HepG2 (cell line): Measurements from ENCODE around the gene AUTS2. TPM values are rescaled to one million over a fixed set of nuclear protein-coding genes. Genes with fewer than 3 reads are reported as not detected.

Source experiments
- ATAC-seq: fragments of 200-7000 bp; cut with Tn5 transposase; 3 replicates; pipeline ENCODE4 v1.9.1; 2020; ENCODE audit warnings: mild to moderate bottlenecking, moderate library complexity
- BruUV-seq: library from RNA; stranded (reverse); fragments of 400-500 nt; replicated peaks from 2 replicates; lab custom pipeline; 2021; lab: Mats Ljungman, UMichigan
- CTCF ChIA-PET: fragments of 300-600 bp; formaldehyde crosslinking; extraction: SDS; loops from one replicate; lab custom pipeline; 2021; ENCODE audit warnings: low total read pairs, inconsistent platforms, low intra/inter-chr PET ratio; lab: Yijun Ruan, JAX
- POLR2A ChIA-PET: fragments of 350-600 bp; sonication (Branson Sonifier 250); formaldehyde crosslinking; loops from one replicate; lab custom pipeline; 2020; ENCODE audit warnings: antibody characterized with exemption, inconsistent platforms; lab: Yijun Ruan, JAX
- DNase-seq: peaks from one replicate; pipeline ENCODE4 v3.0.0-alpha.2; 2015; ENCODE audit warnings: low spot score
- FAIRE-seq: peaks from 3 replicates; lab custom pipeline; 2011; peaks lifted over from hg19 to GRCh38; lab: Jason Lieb, UNC
- H2AFZ ChIP-seq: one replicate; pipeline ENCODE4 v1.6.1; 2011; ENCODE audit warnings: low read length, inconsistent platforms
- H3K27ac ChIP-seq: fragments of 300-600 bp; 3 replicates; pipeline ENCODE4 v1.8.0; 2011; ENCODE audit warnings: mixed run types, mild to moderate bottlenecking, mixed read lengths, low read length, inconsistent platforms; ENCODE audit not compliant: insufficient read depth; ENCODE audit errors: extremely low read length
- H3K27me3 ChIP-seq, 2 experiments: fragments of 200-600 bp in 1 of 2; 2 replicates in 1 of 2; 3 replicates in 1 of 2; pipeline versions ENCODE4 v1.6.0 to v1.8.0; 2011; ENCODE audit warnings: low read length in 2 of 2, mild to moderate bottlenecking in 2 of 2, moderate library complexity in 2 of 2, inconsistent platforms in 1 of 2; ENCODE audit not compliant: insufficient read depth in 2 of 2, control insufficient read depth in 1 of 2
- H3K36me3 ChIP-seq, 2 experiments: fragments of 200-600 bp in 1 of 2; replicated peaks in 1 of 2; 2 replicates in 1 of 2; 3 replicates in 1 of 2; pipeline versions ENCODE4 v1.5.1 to v1.8.0; 2011; ENCODE audit warnings: low read length in 2 of 2, inconsistent platforms in 1 of 2; ENCODE audit not compliant: insufficient read depth in 2 of 2, control insufficient read depth in 1 of 2
- H3K4me1 ChIP-seq: 2 replicates; pipeline ENCODE4 v1.5.1; 2012; ENCODE audit warnings: low read length, inconsistent platforms; ENCODE audit not compliant: insufficient read depth
- H3K4me2 ChIP-seq: 2 replicates; pipeline ENCODE4 v1.6.0; 2011; ENCODE audit warnings: low read depth, low read length, inconsistent platforms
- H3K4me3 ChIP-seq, 3 experiments: fragments of 200-600 bp in 1 of 3; sonication (generic), shearing (Covaris generic) in 1 of 3; replicated peaks in 1 of 3; 2 replicates each; pipeline ENCODE4 v1.5.1; 2011 to 2016; ENCODE audit warnings: low read length in 3 of 3, inconsistent platforms in 2 of 3, low read depth in 2 of 3, mild to moderate bottlenecking in 2 of 3, control low read depth in 1 of 3, mixed read lengths in 1 of 3; ENCODE audit not compliant: insufficient read depth in 1 of 3
- H3K79me2 ChIP-seq: one replicate; pipeline ENCODE4 v1.6.1; 2011; ENCODE audit warnings: low read length, inconsistent platforms; ENCODE audit not compliant: insufficient read depth
- H3K9ac ChIP-seq: 2 replicates; pipeline ENCODE4 v1.6.0; 2011; ENCODE audit warnings: mild to moderate bottlenecking, low read depth, low read length, inconsistent platforms; ENCODE audit not compliant: insufficient read depth
- H3K9me3 ChIP-seq: 2 replicates; pipeline ENCODE4 v1.5.1; 2012; ENCODE audit warnings: mild to moderate bottlenecking, low read length
- H4K20me1 ChIP-seq: 2 replicates; pipeline ENCODE4 v1.6.0; 2011; ENCODE audit warnings: inconsistent platforms, mild to moderate bottlenecking, low read length, moderate library complexity; ENCODE audit not compliant: insufficient read depth
- NR0B2 ChIP-seq: sonication (generic); formaldehyde crosslinking; IDR thresholded peaks from 2 replicates; pipeline ENCODE4 v1.4.0; 2020; ENCODE audit warnings: mild to moderate bottlenecking, missing genetic modification reagents
- PHF20 ChIP-seq: sonication (generic); formaldehyde crosslinking; IDR thresholded peaks from 2 replicates; pipeline ENCODE4 v1.5.0; 2020; ENCODE audit warnings: mild to moderate bottlenecking, missing genetic modification reagents
- REPIN1 ChIP-seq: sonication (generic); formaldehyde crosslinking; IDR thresholded peaks from 2 replicates; pipeline ENCODE4 v1.8.0; 2022; ENCODE audit warnings: missing genetic modification reagents, low read depth, mild to moderate bottlenecking, borderline replicate concordance
- RNF219 ChIP-seq: sonication (generic); formaldehyde crosslinking; IDR thresholded peaks from 2 replicates; pipeline ENCODE4 v1.5.0; 2020; ENCODE audit warnings: mild to moderate bottlenecking, missing genetic modification reagents
- TBX3 ChIP-seq: fragments of 450-650 bp; IDR thresholded peaks from 2 replicates; pipeline ENCODE4 v1.6.1; 2017; ENCODE audit warnings: antibody characterized with exemption, mild to moderate bottlenecking, inconsistent platforms, borderline replicate concordance
- ZNF205 ChIP-seq: IDR thresholded peaks from 2 replicates; pipeline ENCODE4 v1.6.1; 2018; ENCODE audit warnings: missing biosample characterization, missing genetic modification reagents
- ZNF329 ChIP-seq: sonication (generic); formaldehyde crosslinking; IDR thresholded peaks from 2 replicates; pipeline ENCODE4 v1.9.0; 2021; ENCODE audit warnings: low read depth, mild to moderate bottlenecking, missing genetic modification reagents
- ZNF331 ChIP-seq: sonication (generic); formaldehyde crosslinking; IDR thresholded peaks from 2 replicates; pipeline ENCODE4 v1.4.0; 2020; ENCODE audit warnings: missing genetic modification reagents
- ZNF777 ChIP-seq: sonication (generic); formaldehyde crosslinking; IDR thresholded peaks from 2 replicates; pipeline ENCODE4 v1.4.0; 2020; ENCODE audit warnings: missing genetic modification reagents
- WGBS: methylation state at CpG from one replicate; pipeline ENCODE4 v1.1.6; 2017; ENCODE audit warnings: low lambda C conversion rate; 5-methylcytosine and 5-hydroxymethylcytosine counted together
- in situ Hi-C: cut with HindIII; loops from 2 replicates; pipeline ENCODE4 v1.10.0; 2017; ENCODE audit warnings: low pct_unique_long_range_greater_than_20kb; ENCODE audit not compliant: extremely low pct_ligation_motif_present
- intact Hi-C: fragments of 100-400 bp; cut with micrococcal nuclease; formaldehyde crosslinking; loops from one replicate; pipeline ENCODE4 v1.10.0; 2022; ENCODE audit not compliant: unreplicated experiment
- polyA plus RNA-seq, 8 experiments: library from polyadenylated mRNA; depleted of rRNA in 3 of 8; stranded (reverse) in 7 of 8; unstranded in 1 of 8; fragments of >200 nt; fragmentation: Illumina TruSeq in 4 of 8; extraction: Trizol in 4 of 8; gene quantifications; 2 replicates each; pipeline versions ENCODE4 v1.2.1 to v1.2.3, GENCODE V29; 2011 to 2016; ENCODE audit warnings: low read depth in 4 of 8, missing spikeins in 1 of 8, mixed read lengths in 1 of 8; ENCODE audit not compliant: insufficient read depth in 1 of 8
- total RNA-seq, 5 experiments: library from RNA; depleted of rRNA; stranded (reverse); fragments of >200 nt; fragmentation: Illumina TruSeq; extraction: Trizol; gene quantifications; 2 replicates each; pipeline ENCODE4 v1.2.3, GENCODE V29; 2016; ENCODE audit warnings: low read depth in 1 of 5

Gene AUTS2
- total and polyA plus RNA-seq, 2 of the 13 experiments (the other 11 are each of a cell fraction or from before 2014, with no cell fraction given) = 0.38 TPM; not detected in 1

- 73% methylated on average over 9 of the region's 10 CpGs for WGBS
- no peaks in the 10 kb centered on the region for H4K20me1 ChIP-seq
- ChIA-PET CTCF (no interaction called here), POLR2A (no interaction called here)
- in situ Hi-C loops = no loop called here
- intact Hi-C loops = no loop called here
- H3K79me2 ChIP-seq = no peaks in the 10 kb centered on the region
- no peak overlapping the region for H3K9ac ChIP-seq
- no peaks in the 10 kb centered on the region for H3K4me1 ChIP-seq
- ATAC-seq (no peak), DNase-seq (no peak)
- no TSS peak for BruUV-seq
- no peak overlapping the region for H3K27ac ChIP-seq
- TF ChIP-seq ZNF329 = no peak
- TF ChIP-seq ZNF205 (CRISPR knock-in tag) = no peak
- no peak for TF ChIP-seq ZNF331 (CRISPR knock-in tag)
- no peak for TF ChIP-seq ZNF777 (CRISPR knock-in tag)
- TF ChIP-seq TBX3 = no peak
- TF ChIP-seq, all 625 proteins: peak for 0
- H3K4me3 ChIP-seq = no peak overlapping the region
- no peak overlapping the region for H3K4me2 ChIP-seq
- H3K9me3 ChIP-seq = peaks cover 9% of the 10 kb centered on the region; the same call in 1 of the 2 replicates
- FAIRE-seq = no peak
- H2AFZ ChIP-seq = no peak overlapping the region
- no peaks in the 10 kb centered on the region for H3K36me3 ChIP-seq
- no peaks in the 10 kb centered on the region; a peak in 1 of 5 replicates for H3K27me3 ChIP-seq
These were observed 1047.6 kb downstream of the AUTS2 start for GRCh38 chr7:70645876-70646351.

GRCh38 chr7:70646536-70647248 lies 1048.4 kb downstream of the AUTS2 start:
- CTCF ChIA-PET = no interaction called here
- 49% methylated on average over 6 of the region's 14 CpGs for WGBS

More at GRCh38 chr7:70646536-70647248, 1048.4 kb downstream of the AUTS2 start:
- Histone ChIP-seq H3K9ac (no peak overlapping the region), H3K4me1 (no peaks in the 10 kb centered on the region), H3K79me2 (no peaks in the 10 kb centered on the region), H3K4me2 (no peak overlapping the region), H3K27me3 (no peaks in the 10 kb centered on the region; a peak in 1 of 5 replicates), H2AFZ (no peak overlapping the region), H3K9me3 (peaks cover 9% of the 10 kb centered on the region; the same call in 1 of the 2 replicates), H3K27ac (no peak overlapping the region), H3K4me3 (no peak overlapping the region), H3K36me3 (no peaks in the 10 kb centered on the region), H4K20me1 (no peaks in the 10 kb centered on the region)
- BruUV-seq = no TSS peak
- in situ Hi-C loops (no loop called here), intact Hi-C loops (no loop called here)
- no peak for FAIRE-seq
- POLR2A ChIA-PET = no interaction called here
- no peak for DNase-seq
- TF ChIP-seq NR0B2 (CRISPR knock-in tag) (no peak), PHF20 (CRISPR knock-in tag) (no peak), REPIN1 (CRISPR knock-in tag) (no peak), RNF219 (no peak)
- ATAC-seq = no peak
